Fibroblast of peridontal ligament (primary cell): Measurements from ENCODE around the gene ABR.
"Not testable (repeated sequence)": the region's sequence is repeated elsewhere in the genome, so short reads cannot be mapped to it uniquely, and the experiment has no call there.

Experiments used
- DNase-seq: peaks from one replicate; pipeline ENCODE4 v3.0.0-alpha.2; 2010; ENCODE audit errors: extremely low read depth

Gene ABR

DNA sequence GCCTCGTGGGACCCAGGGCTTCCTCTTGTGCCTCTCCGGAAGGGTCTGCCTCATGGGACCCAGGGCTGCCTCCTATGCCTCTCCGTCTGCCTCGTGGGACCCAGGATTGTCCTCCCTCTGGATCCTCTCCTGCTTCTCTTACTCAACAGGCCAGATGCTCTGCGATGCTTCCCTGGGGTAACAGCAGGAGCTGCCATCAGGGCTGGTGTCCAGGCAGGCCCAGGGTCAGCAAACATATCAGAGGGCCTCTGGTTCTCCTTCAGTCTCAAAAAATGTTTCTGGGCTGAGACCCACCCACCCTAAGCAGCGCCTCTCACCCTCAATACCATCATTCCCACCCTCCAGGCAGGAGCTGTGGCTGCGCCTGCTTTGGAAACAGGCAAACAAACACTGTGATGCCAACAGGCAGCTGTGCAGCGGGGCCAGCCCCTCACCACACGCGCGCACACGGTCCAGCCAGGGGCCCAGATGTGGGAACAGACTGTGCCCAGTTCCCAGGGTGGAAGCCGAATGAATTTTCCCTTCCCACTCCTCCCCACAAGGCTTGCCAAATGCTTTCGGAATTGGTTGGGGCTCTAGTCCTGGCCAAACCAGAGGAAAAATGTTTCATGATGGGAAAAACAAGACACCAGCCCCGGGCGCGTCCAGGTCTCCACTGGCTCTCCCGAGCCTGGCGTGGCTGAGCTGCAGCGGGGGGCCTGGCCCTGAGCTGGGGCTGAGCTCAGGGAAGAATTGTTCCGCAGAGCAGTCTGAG, 171.6 kb downstream of the ABR start:
- DNase-seq = peak; percentile 71

DNA sequence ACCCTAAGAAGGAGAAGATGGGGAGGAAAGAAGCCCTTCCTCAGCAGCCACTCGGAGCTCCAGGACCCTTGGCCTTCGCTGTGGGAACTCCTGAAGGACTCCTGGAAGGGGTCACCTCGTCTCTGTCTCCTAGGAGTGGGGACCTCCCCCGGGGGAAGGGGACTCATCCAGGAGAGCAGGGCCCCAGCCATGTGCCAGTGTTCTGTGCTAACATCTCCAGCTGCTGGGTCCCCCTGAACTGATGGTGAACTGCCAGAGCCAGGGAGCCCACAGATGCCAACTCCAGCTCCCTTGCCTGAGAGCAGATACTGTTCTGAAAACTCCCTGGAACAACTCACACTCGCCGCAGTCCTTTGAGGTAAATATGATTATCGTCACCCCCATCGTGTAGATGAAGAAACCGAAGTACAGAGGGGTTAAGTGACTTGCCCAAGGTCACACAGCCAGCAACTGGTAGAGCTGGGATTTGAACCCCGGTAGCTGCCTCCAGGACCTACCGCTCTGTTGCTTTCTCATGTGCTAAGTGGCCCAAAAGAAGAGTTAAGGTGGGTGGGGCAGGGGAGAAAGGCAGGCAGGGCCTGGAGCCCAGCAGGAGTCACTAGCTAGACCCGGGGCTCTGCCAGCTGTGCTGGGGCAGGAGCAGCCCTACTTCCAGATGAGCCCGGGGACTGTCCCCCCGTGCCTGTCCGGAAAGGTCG, 172.3 kb downstream of the ABR start:
- no peak for DNase-seq

DNA sequence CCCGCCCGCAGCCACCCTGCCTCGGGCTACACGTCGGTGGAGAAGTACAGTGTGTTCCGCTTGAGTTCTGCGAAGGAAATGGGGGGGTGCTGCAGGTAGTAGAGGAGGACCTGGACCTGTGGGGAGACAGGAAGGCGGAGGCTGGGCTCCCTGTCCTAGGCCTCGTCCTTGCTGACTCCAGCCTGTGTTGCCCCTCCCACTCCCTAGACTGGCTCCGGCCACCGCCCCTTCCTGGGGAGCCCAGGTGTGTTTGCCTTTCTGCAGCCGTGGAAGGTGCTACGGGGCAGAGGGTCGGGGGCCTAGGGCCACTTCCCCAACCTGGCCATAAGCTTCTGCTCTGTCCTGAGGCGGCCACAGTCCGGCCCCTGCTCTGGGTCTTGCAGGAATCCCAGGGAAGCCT, 173.7 kb downstream of the ABR start:
- no peak for DNase-seq

DNA sequence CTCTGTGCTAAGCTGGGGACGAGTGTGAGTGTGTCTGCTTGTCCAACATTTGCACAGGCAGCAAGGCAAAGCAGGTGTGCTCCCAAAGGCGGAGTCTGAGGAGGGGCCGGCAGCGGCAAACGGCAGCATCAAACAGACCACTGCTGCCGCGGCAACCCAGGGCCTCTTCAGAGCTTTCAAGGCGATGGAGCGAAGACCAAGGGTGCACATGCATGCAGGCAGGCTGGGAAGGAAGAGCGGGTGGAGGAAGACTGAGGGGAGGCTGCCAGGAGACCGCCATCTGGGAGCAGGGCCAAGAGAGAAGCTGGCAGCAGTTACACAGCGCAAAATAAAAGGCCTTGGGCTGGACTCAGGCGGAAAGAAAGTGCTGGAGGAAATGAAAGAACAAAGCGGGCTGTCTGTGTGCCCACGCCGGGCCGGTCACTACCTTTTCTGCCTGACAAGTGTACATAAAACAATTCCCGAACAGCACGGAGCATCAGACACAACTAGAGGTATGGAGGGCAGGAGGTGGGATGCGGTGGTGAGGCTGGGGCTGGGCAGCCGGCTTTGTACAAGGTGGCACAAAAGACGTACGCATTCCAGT, 174.3 kb downstream of the ABR start:
- peak; percentile 57 for DNase-seq

DNA sequence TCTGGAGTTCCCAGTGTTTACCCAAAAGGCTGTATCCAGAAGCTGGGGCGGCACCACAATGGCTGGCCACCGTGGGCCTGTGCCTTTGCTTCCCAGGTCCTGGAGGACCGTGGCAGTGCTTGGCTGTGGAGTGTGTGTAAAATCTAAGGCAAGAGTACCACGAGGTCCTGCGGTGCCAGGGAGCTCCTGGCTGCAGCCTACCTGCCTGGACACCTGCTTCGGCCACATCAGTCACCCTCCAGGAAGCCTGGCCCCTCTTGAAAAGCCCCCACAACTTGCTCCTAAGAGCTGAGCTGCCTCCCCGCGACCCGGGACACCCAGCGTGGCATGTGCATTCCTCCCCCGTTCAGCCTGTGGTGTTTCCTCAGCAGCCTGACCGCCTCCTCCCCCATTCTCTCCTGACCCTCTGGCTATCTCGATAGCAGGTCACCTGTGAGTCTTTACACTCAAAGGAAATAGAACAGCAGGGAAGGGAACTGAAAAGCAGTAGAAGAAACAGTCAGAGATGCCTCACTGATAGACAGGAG, 174.9 kb downstream of the ABR start:
- DNase-seq = no peak

- DNase-seq = no peak
Measured at GRCh38 chr17:1003972-1004768, 175.6 kb downstream of the ABR start.

- DNase-seq = no peak
Measured at GRCh38 chr17:1003633-1003971, 176.2 kb downstream of the ABR start.

- DNase-seq = peak; percentile 91
Measured at GRCh38 chr17:1002771-1003555, 176.8 kb downstream of the ABR start.

- DNase-seq = no peak
Measured at GRCh38 chr17:1002412-1002753, 177.4 kb downstream of the ABR start.

DNA sequence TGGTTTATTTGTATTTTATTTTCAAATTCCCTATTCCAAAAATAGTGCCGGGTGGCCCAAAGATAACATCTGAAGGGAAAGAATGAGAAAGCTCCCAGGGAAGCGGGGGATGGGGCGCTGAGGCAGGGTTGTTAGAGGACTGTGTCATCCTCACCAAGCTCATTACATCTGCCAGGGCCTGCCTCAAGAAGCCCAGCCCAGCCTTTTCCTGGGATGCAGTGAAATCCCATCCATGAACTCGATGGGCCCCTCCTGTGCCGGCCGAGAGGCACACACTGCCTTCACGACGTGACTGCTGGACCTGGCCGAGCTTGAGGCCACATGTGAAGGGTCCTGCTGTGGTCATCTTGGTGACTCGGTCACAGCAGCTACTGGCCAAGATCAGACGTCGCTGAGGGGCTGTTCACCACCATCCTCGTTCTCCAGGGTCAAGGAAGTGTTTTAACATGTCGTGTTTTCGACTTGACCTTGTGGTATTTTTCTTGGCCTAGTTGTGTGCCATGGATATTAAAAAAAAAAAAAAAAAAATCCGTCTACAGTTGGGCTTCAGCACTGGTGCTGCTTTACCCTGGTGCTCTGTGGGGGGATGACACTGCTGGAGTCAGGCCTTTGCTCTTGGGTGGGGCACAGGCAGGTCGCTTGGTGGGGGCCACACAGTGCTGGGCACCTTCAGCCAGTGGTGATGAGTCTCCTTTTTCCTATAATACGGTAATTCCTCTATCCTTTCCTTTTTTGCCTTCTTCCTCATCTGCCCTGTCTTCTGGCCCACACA, 178.0 kb downstream of the ABR start:
- peak; percentile 62 for DNase-seq

DNA sequence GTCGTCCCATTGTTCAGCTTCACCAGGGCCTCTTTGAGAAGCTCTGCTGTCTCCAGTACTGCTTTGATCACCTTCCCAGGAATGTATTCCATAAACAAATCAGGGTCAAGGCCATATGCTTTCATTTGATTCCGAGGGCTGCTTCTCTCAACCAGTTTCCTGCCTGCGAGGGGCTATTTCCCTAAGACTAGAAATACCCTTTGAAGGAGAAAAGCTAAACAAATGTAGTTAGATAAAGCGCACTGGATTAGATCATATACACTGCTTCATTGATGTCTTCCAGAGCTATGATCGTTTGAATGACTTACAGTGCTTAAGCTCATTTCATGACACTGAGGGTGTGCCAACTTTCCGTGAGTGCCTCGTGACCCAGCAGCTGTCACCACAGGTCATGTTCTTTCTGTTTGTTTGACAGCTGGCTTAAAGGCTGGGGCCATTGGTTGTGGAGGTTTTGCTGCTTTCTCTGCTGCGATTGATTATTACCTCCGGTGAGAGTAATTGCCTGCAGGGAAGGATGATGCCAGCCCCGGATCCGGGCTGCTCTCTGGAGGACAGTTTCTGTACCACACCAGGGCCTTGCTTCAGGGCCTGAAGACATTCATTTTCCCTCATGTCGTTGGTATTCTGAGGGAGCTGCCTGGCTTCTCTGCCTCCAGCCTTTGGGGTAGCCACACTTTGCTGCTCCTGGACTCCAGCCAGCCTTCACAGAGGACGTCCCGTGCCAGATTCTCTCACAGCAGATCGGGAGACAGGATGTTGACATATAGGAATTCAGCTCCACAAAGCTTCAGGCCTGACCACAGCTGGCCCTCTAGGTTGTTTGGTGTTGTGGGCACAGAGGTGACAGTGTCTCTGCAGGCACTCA, 179.0 kb downstream of the ABR start:
- DNase-seq = peak; percentile 51

DNA sequence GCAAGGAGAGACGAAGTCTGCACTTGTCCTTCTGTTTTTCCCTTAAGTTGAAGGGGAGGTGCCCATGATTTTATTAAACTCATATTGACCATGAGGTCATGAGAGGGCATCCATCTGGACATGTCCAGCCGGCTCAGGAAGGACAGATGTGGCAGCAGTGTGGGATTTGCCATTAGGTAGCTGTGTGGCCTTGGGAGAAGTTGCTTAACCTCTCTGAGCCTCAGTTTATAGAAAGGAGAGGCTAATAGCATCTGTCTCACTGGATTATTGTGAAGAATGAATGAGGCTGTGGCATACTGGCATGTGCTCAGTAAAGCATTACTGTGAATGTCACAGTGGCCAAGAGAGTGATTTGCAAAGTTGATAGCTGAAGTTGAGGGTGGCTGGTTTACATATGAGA, 181.7 kb downstream of the ABR start:
- DNase-seq = no peak

DNA sequence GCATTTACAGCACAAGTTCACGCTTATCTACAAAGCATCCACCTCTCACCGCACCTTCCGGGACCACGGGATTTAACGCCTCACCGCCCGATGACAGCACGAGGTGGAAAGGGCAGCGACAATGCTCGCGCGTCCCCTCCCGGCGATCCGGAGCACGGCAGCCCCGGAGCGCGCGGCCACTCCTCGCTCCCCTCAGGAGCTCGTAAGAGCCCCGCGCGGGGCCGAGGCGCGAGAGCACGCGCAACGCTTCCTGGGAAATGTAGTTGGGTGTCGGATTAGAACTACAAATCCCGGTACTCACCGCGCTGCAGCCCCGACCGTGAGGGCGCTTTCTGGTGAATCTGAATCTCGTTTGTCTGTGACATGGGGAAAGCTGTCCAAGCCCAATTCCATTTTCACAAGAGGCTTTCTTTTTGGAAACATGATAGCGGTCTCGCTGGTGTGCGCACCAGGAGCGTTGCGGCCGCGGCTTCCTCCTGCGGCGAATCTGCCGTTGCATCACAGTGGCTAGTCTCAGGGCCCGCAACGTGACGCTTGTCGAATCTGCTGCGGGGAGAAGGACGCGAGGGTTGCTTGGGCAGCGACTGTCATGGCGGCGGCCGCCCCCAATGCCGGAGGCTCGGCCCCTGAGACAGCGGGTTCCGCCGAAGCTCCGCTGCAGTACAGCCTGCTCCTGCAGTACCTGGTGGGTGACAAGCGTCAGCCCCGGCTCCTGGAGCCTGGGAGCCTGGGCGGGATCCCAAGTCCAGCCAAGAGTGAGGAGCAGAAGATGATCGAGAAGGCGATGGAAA, 183.0 kb downstream of the ABR start, which contains the start of gene TIMM22:
TSS of gene TIMM22 (plus strand) at position 576 of the 791 bp plus-strand sequence. CDS start at position 590, 14 bp downstream.
- DNase-seq = peak; percentile 98

- not testable (repeated sequence) for DNase-seq
Measured at GRCh38 chr17:995324-995723, 184.5 kb downstream of the ABR start.

- no peak for DNase-seq
Measured at GRCh38 chr17:992933-993332, 186.8 kb downstream of the ABR start.

- DNase-seq = no peak
Measured at GRCh38 chr17:988561-988960, 191.2 kb downstream of the ABR start.

- DNase-seq = no peak
Measured at GRCh38 chr17:987931-988330, 191.8 kb downstream of the ABR start.

GRCh38 chr17:986322-986929, 193.4 kb downstream of the ABR start:
- DNase-seq = no peak
